ENCODE data around the gene EPX.

GRCh38 chr17:58207451-58207850 is 14.9 kb downstream of the EPX start:
- TF ChIP-seq POLR2A (IDR thresholded peaks at IDR 0.05; ENCODE audit: low read length), result no peak
- TF ChIP-seq GATA1 (IDR thresholded peaks at IDR 0.05; ENCODE audit: low read depth, low read length), result no peak
